Spleen (tissue), 7 donors: Measurements from ENCODE around the gene CLHC1.

Experiments used
- POLR2AphosphoS5 ChIP-seq, 3 donors: sonication (generic); formaldehyde crosslinking; IDR thresholded peaks; one replicate each; pipeline ENCODE4 v1.5.1; 2017; ENCODE audit warnings: antibody characterized with exemption in 3 of 3
- TF ChIP-seq, protein P1 (sequence below), 11 experiments: fragments of 200-600 bp in 7 of 11; fragments of 450-650 bp in 4 of 11; sonication (generic) in 4 of 11; IDR thresholded peaks in 8 of 11; conservative IDR thresholded peaks in 3 of 11; 1 replicate in 7 of 11; 2 replicates in 4 of 11; pipeline versions ENCODE4 v1.4.0 to v1.8.0; 2016 to 2021; ENCODE audit warnings: antibody characterized with exemption in 11 of 11, inconsistent platforms in 4 of 11, mild to moderate bottlenecking in 1 of 11
- donor health status: DM: no; HTN: no; CAD: no; lungs with moderate emphysema.
- donor health status: DM: no; HTN: no; CAD: no.
- donor health status: DM: no; HTN: no; CAD: no.

DNA sequence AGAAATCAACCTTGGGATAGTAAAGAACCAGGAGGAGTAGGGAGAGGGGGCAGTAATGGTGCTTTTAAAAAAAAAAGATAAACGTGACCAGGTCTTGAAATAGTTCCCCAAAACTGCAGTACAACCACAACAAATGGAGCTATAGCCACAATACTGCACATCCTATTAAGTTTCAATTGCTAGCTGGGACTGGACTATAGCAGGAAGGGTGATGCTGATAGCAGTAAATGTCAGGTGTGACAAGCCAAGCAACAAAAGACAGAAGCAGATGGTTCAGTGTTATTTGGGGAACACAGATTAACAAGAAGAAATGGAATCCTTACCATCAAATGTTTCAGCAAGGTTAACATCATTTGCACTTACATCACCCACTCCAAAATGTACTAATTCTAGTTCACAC, 10.5 kb upstream of the CLHC1 start:
- TF ChIP-seq, protein P1, sequence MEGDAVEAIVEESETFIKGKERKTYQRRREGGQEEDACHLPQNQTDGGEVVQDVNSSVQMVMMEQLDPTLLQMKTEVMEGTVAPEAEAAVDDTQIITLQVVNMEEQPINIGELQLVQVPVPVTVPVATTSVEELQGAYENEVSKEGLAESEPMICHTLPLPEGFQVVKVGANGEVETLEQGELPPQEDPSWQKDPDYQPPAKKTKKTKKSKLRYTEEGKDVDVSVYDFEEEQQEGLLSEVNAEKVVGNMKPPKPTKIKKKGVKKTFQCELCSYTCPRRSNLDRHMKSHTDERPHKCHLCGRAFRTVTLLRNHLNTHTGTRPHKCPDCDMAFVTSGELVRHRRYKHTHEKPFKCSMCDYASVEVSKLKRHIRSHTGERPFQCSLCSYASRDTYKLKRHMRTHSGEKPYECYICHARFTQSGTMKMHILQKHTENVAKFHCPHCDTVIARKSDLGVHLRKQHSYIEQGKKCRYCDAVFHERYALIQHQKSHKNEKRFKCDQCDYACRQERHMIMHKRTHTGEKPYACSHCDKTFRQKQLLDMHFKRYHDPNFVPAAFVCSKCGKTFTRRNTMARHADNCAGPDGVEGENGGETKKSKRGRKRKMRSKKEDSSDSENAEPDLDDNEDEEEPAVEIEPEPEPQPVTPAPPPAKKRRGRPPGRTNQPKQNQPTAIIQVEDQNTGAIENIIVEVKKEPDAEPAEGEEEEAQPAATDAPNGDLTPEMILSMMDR (IDR thresholded peaks at IDR 0.05 in 8 of 11, conservative IDR thresholded peaks at IDR 0.05 in 3 of 11) = no peak
- TF ChIP-seq POLR2AphosphoS5 (IDR thresholded peaks at IDR 0.05) = no peak
